B cell (primary cell): Measurements from ENCODE around the gene PRKG2. TPM values are rescaled to one million over a fixed set of nuclear protein-coding genes. Genes with fewer than 3 reads are reported as not detected.

Source experiments
- ATAC-seq: fragments of 200-7000 bp; cut with Tn5 transposase; one replicate; pipeline ENCODE4 v1.10.0; 2021; ENCODE audit warnings: low read depth, mild to moderate bottlenecking, moderate number of reproducible peaks, moderate library complexity
- CTCF ChIA-PET: fragments of 350-600 bp; sonication (Branson Sonifier 250); formaldehyde crosslinking; loops from one replicate; lab custom pipeline; 2021; ENCODE audit warnings: antibody characterized with exemption, inconsistent platforms; lab: Charles Lee
- POLR2A ChIA-PET: fragments of 350-600 bp; sonication (Branson Sonifier 250); formaldehyde crosslinking; loops from one replicate; lab custom pipeline; 2021; ENCODE audit warnings: antibody characterized with exemption; lab: Charles Lee
- DNase-seq: peaks from one replicate; pipeline ENCODE4 v3.0.0; 2013
- H2AFZ ChIP-seq: 2 replicates; pipeline ENCODE4 v1.6.1; 2012; ENCODE audit warnings: mild to moderate bottlenecking, low read depth, low read length; ENCODE audit not compliant: insufficient read depth, poor library complexity, severe bottlenecking
- H3K27ac ChIP-seq, 2 donors: 1 replicate in 1 of 2; 2 replicates in 1 of 2; pipeline ENCODE4 v1.5.1; 2012 to 2013; ENCODE audit warnings: low read length in 2 of 2, mild to moderate bottlenecking in 2 of 2, moderate library complexity in 1 of 2
- H3K27me3 ChIP-seq, 4 experiments: fragments of 200-600 bp in 1 of 4; sonication (generic) in 1 of 4; replicated peaks in 1 of 4; 1 replicate in 2 of 4; 2 replicates in 2 of 4; pipeline versions ENCODE4 v1.6.1 to v1.7.0; 2013 to 2016; ENCODE audit warnings: low read length in 3 of 4, mild to moderate bottlenecking in 2 of 4, mixed read lengths in 1 of 4, moderate library complexity in 1 of 4; ENCODE audit not compliant: insufficient read depth in 4 of 4, control insufficient read depth in 3 of 4; ENCODE audit errors: control extremely low read depth in 1 of 4
- H3K36me3 ChIP-seq, 2 experiments: replicated peaks in 1 of 2; 1 replicate in 1 of 2; 2 replicates in 1 of 2; pipeline versions ENCODE4 v1.6.1 to v1.7.1; 2013; ENCODE audit warnings: low read length in 1 of 2; ENCODE audit not compliant: insufficient read depth in 2 of 2, control insufficient read depth in 1 of 2; ENCODE audit errors: control extremely low read depth in 1 of 2, extremely low read depth in 1 of 2
- H3K4me1 ChIP-seq, 2 donors: fragments of 200-600 bp in 1 of 2; sonication (generic) in 1 of 2; 1 replicate in 1 of 2; 2 replicates in 1 of 2; pipeline versions ENCODE4 v1.5.1 to v1.6.1; 2013 to 2017; ENCODE audit warnings: low read length in 2 of 2; ENCODE audit not compliant: control insufficient read depth in 2 of 2, insufficient read depth in 2 of 2
- H3K4me2 ChIP-seq: replicated peaks from 2 replicates; pipeline ENCODE3; 2012; ENCODE audit warnings: mild to moderate bottlenecking, low read depth, low read length; ENCODE audit not compliant: poor library complexity, severe bottlenecking
- H3K4me3 ChIP-seq, 5 experiments: fragments of 200-600 bp in 1 of 5; sonication (generic) in 1 of 5; 1 replicate in 3 of 5; 2 replicates in 2 of 5; pipeline versions ENCODE4 v1.5.1 to v1.7.0; 2011 to 2016; ENCODE audit warnings: low read length in 4 of 5, mild to moderate bottlenecking in 4 of 5, low read depth in 2 of 5, control low read depth in 1 of 5, moderate library complexity in 1 of 5; ENCODE audit not compliant: insufficient read depth in 1 of 5; ENCODE audit errors: control extremely low read depth in 1 of 5, extremely low read depth in 1 of 5
- H3K79me2 ChIP-seq: fragments of 200-600 bp; sonication (generic); one replicate; pipeline ENCODE4 v1.6.0; 2016; ENCODE audit warnings: low read length; ENCODE audit not compliant: control insufficient read depth, insufficient read depth
- H3K9ac ChIP-seq: fragments of 200-600 bp; sonication (generic); 2 replicates; pipeline ENCODE4 v1.6.1; 2017; ENCODE audit warnings: mild to moderate bottlenecking, low read length, moderate library complexity
- H3K9me3 ChIP-seq, 3 donors: one replicate each; pipeline versions ENCODE4 v1.6.1 to v1.7.1; 2013; ENCODE audit warnings: low read length in 2 of 3; ENCODE audit not compliant: control insufficient read depth in 2 of 3, insufficient read depth in 1 of 3; ENCODE audit errors: control extremely low read depth in 1 of 3
- H4K20me1 ChIP-seq: 2 replicates; pipeline ENCODE4 v1.6.0; 2012; ENCODE audit warnings: mild to moderate bottlenecking, low read length; ENCODE audit not compliant: insufficient read depth, control insufficient read depth, poor library complexity, severe bottlenecking
- H3K27ac Mint-ChIP-seq: one replicate; pipeline ENCODE4 v1.8.0; 2021; ENCODE audit warnings: mixed read lengths
- H3K27me3 Mint-ChIP-seq: one replicate; pipeline ENCODE4 v1.8.0; 2021; ENCODE audit warnings: mixed read lengths
- H3K4me1 Mint-ChIP-seq: one replicate; pipeline ENCODE4 v1.8.0; 2021; ENCODE audit warnings: mixed read lengths
- H3K4me3 Mint-ChIP-seq: one replicate; pipeline ENCODE4 v1.8.0; 2021; ENCODE audit warnings: mixed read lengths
- H3K9me3 Mint-ChIP-seq: one replicate; pipeline ENCODE4 v1.8.0; 2022; ENCODE audit warnings: mixed read lengths; ENCODE audit not compliant: insufficient read depth
- CTCF ChIP-seq: fragments of 200-600 bp; IDR thresholded peaks from one replicate; pipeline ENCODE4 v1.8.0; 2022; ENCODE audit warnings: antibody characterized with exemption, mild to moderate bottlenecking
- EZH2 ChIP-seq: IDR thresholded peaks from 2 replicates; pipeline ENCODE4 v1.6.1; 2012; ENCODE audit warnings: borderline replicate concordance, low read depth, mild to moderate bottlenecking, moderate library complexity, low read length; ENCODE audit not compliant: insufficient read depth, poor library complexity, severe bottlenecking
- WGBS: methylation state at CpG from one replicate; pipeline ENCODE4 v1.1.5; 2013; ENCODE audit warnings: missing lambda C conversion rate; ENCODE audit not compliant: insufficient coverage; 5-methylcytosine and 5-hydroxymethylcytosine counted together
- intact Hi-C: fragments of 100-400 bp; cut with micrococcal nuclease; formaldehyde crosslinking; loops from one replicate; pipeline ENCODE4 v1.10.0; 2022
- polyA plus RNA-seq: library from polyadenylated mRNA; depleted of rRNA; stranded (reverse); fragments of >200 nt; gene quantifications from 2 replicates; pipeline ENCODE4 v1.2.3, GENCODE V29; 2012
- total RNA-seq, 2 donors: library from RNA; stranded (reverse); fragments of 120-200 nt in 1 of 2; gene quantifications; 1 replicate in 1 of 2; 2 replicates in 1 of 2; pipeline versions ENCODE4 v1.2.3 to v1.2.4, GENCODE V29; 2013 to 2022

PRKG2 gene
- total and polyA plus RNA-seq, 2 donors (not counting 1 experiment from before 2014, with no cell fraction given), result 0.61 to 0.86 TPM

- H2AFZ ChIP-seq, result no peak overlapping the region
- Mint-ChIP-seq H3K4me1 (no peaks in the 10 kb centered on the region), H3K27ac (no peak overlapping the region), H3K9me3 (no peaks in the 10 kb centered on the region), H3K27me3 (peaks cover 3% of the 10 kb centered on the region), H3K4me3 (no peak overlapping the region)
- H3K4me1 ChIP-seq, result no peaks in the 10 kb centered on the region
- no peak for TF ChIP-seq EZH2
- no peak for TF ChIP-seq CTCF
- no peaks in the 10 kb centered on the region for H3K79me2 ChIP-seq
- intact Hi-C loops, result no loop called here
- no peak overlapping the region for H3K9ac ChIP-seq
- no peak for ATAC-seq
- no peaks in the 10 kb centered on the region for H3K27me3 ChIP-seq
- no peaks in the 10 kb centered on the region for H3K36me3 ChIP-seq
- H3K9me3 ChIP-seq, result no peaks in the 10 kb centered on the region
- no peak overlapping the region for H3K4me3 ChIP-seq
- CTCF ChIA-PET, result no interaction called here
- POLR2A ChIA-PET, result no interaction called here
- H4K20me1 ChIP-seq, result no peaks in the 10 kb centered on the region
- H3K27ac ChIP-seq, result no peak overlapping the region
- WGBS, result no CpG with 5 or more reads among the region's 1 CpG
- no peak overlapping the region for H3K4me2 ChIP-seq
- no peak for DNase-seq
These were observed 35.4 kb upstream of the PRKG2 start for GRCh38 chr4:81250430-81250829.

- no peaks in the 10 kb centered on the region for H3K4me1 Mint-ChIP-seq
- no peak overlapping the region for H3K4me3 Mint-ChIP-seq
- Histone ChIP-seq H3K4me3 (no peak overlapping the region), H3K79me2 (no peaks in the 10 kb centered on the region), H2AFZ (no peak overlapping the region), H3K27ac (no peak overlapping the region), H3K9me3 (no peaks in the 10 kb centered on the region), H3K4me1 (no peaks in the 10 kb centered on the region), H3K27me3 (no peaks in the 10 kb centered on the region), H3K4me2 (no peak overlapping the region), H3K36me3 (no peaks in the 10 kb centered on the region), H3K9ac (no peak overlapping the region), H4K20me1 (no peaks in the 10 kb centered on the region)
- peaks cover 4% of the 10 kb centered on the region for H3K27me3 Mint-ChIP-seq
- H3K27ac Mint-ChIP-seq, result no peak overlapping the region
- ChIA-PET POLR2A (no interaction called here), CTCF (no interaction called here)
- no CpG with 5 or more reads among the region's 3 CpGs for WGBS
- TF ChIP-seq CTCF, result no peak
- TF ChIP-seq EZH2, result no peak
- DNase-seq (no peak), ATAC-seq (no peak)
- intact Hi-C loops, result no loop called here
- peaks cover 3% of the 10 kb centered on the region for H3K9me3 Mint-ChIP-seq
These were observed 30.4 kb upstream of the PRKG2 start for GRCh38 chr4:81245218-81246009.
